ENCODE data around the gene GUCA2A.
A peak's percentile ranks its signal among the peaks of the same experiment; 100 is the strongest.

Gene GUCA2A

DNA sequence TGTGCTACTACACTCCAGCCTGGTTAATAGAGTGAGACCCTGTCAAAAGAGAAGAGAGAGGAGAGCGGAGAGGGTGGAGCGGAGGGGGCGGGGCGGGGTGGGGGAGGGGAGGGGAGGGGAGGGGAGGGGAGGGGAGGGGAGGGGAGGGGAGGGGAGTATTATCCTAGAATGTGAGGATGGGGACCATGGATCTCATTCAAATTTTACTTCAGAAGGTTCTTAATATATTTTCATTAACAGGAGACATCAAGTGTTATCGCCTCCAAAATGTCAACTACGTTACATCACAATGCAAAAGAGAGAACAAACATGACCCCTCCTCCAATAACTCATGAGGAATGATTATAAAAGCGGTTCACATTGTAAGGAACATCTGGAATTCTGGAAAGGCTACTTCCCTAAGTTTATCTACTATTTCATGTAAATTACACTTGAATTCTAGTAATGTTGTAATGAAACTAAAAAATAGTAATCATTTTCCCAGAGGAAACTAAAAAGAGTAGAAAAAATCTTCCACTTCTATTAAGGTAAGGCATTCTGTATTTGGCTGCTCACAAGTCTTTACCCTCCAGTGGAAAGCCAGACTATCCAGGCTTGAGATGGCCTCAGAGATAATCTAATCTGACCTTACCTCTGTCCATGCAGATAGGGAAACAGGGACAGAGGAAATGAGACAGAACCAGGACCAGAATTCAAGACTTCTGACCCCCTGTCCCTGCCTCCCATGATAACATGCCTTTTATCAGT, 18.8 kb upstream of the GUCA2A start (continued):
- TF ChIP-seq ZNF677 (tag by site-specific recombination; IDR thresholded peaks at IDR 0.05) (no peak), ZNF366 (tag by site-specific recombination; conservative IDR thresholded peaks at IDR 0.05) (no peak), HOXA7 (CRISPR knock-in tag; IDR thresholded peaks at IDR 0.05; ENCODE audit: borderline replicate concordance) (no peak)
- TF ChIP-seq, protein P1, sequence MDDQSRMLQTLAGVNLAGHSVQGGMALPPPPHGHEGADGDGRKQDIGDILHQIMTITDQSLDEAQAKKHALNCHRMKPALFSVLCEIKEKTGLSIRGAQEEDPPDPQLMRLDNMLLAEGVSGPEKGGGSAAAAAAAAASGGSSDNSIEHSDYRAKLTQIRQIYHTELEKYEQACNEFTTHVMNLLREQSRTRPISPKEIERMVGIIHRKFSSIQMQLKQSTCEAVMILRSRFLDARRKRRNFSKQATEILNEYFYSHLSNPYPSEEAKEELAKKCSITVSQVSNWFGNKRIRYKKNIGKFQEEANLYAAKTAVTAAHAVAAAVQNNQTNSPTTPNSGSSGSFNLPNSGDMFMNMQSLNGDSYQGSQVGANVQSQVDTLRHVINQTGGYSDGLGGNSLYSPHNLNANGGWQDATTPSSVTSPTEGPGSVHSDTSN (CRISPR knock-in tag; IDR thresholded peaks at IDR 0.05): no peak

DNA sequence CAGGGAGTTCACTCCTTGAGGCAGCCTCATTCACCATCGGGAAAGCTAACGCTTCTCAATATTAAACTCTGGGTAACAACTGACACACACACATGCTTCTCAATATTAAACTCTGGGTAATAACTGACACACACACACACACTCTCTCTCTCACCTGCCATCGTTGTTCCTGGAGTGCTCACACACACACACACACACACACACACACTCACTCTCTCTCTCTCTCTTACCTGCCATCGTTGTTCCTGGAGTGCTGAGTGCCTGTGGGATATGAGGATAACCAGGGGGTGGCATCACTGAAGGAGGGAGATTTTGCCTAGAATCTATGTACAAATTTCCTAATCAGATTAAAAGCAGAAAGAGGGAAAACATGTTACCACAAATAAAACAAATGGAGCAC, 17.1 kb upstream of the GUCA2A start:
- TF ChIP-seq, protein P2, sequence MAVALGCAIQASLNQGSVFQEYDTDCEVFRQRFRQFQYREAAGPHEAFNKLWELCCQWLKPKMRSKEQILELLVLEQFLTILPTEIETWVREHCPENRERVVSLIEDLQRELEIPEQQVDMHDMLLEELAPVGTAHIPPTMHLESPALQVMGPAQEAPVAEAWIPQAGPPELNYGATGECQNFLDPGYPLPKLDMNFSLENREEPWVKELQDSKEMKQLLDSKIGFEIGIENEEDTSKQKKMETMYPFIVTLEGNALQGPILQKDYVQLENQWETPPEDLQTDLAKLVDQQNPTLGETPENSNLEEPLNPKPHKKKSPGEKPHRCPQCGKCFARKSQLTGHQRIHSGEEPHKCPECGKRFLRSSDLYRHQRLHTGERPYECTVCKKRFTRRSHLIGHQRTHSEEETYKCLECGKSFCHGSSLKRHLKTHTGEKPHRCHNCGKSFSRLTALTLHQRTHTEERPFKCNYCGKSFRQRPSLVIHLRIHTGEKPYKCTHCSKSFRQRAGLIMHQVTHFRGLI (tag by site-specific recombination; IDR thresholded peaks at IDR 0.05): no peak
- TF ChIP-seq, protein P3, sequence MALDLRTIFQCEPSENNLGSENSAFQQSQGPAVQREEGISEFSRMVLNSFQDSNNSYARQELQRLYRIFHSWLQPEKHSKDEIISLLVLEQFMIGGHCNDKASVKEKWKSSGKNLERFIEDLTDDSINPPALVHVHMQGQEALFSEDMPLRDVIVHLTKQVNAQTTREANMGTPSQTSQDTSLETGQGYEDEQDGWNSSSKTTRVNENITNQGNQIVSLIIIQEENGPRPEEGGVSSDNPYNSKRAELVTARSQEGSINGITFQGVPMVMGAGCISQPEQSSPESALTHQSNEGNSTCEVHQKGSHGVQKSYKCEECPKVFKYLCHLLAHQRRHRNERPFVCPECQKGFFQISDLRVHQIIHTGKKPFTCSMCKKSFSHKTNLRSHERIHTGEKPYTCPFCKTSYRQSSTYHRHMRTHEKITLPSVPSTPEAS (tag by site-specific recombination; IDR thresholded peaks at IDR 0.05): 0 out of 2 replicates have a peak, but pooled peaks have one; percentile 61
- TF ChIP-seq BCL6B (tag by site-specific recombination; IDR thresholded peaks at IDR 0.05) (peak; percentile 58; the same call in 1 of the 2 replicates), ZNF366 (tag by site-specific recombination; conservative IDR thresholded peaks at IDR 0.05) (0 out of 2 replicates have a peak, but pooled peaks have one; percentile 10), ZNF157 (tag by site-specific recombination; IDR thresholded peaks at IDR 0.05) (no peak), YY2 (tag by site-specific recombination; IDR thresholded peaks at IDR 0.05) (peak; percentile 78; the same call in 1 of the 2 replicates)
- Histone ChIP-seq H3K36me3 (ENCODE audit: control insufficient read depth in 2 of 2, insufficient read depth in 1 of 2, low read length in 2 of 2) (peaks cover 4 to 32% of the 10 kb centered on the region in 2 experiments; a peak in 2 of 3 replicates), H3K9me3 (ENCODE audit: control insufficient read depth, insufficient read depth, low read depth, low read length) (no peaks in the 10 kb centered on the region)

GRCh38 chr1:42179900-42180329, 15.4 kb upstream of the GUCA2A start:
- H3K4me3 ChIP-seq (ENCODE audit: low read depth, low read length): no peak overlapping the region
- H3K27ac ChIP-seq (ENCODE audit: extremely low read depth, low read depth, low read length): no peak overlapping the region
- POLR2A ChIA-PET: no interaction called here
- CTCF ChIA-PET: no interaction called here
- peaks cover 0 to 18% of the 10 kb centered on the region in 2 experiments; a peak in 1 of 3 replicates for H3K36me3 ChIP-seq (ENCODE audit: control insufficient read depth in 2 of 2, insufficient read depth in 1 of 2, low read length in 2 of 2)
- no peaks in the 10 kb centered on the region for H3K9me3 ChIP-seq (ENCODE audit: control insufficient read depth, insufficient read depth, low read depth, low read length)
- H3K4me1 ChIP-seq (ENCODE audit: control insufficient read depth, insufficient read depth, low read length): peaks cover 18% of the 10 kb centered on the region
- TF ChIP-seq ZNF701 (tag by site-specific recombination; IDR thresholded peaks at IDR 0.05) (no peak), KLF1 (tag by site-specific recombination; IDR thresholded peaks at IDR 0.05) (no peak), ZNF169 (tag by site-specific recombination; IDR thresholded peaks at IDR 0.05) (no peak; the same call in 1 of the 2 replicates), PRDM10 (tag by site-specific recombination; IDR thresholded peaks at IDR 0.05) (peak; percentile 56), TCF7L2 (IDR thresholded peaks at IDR 0.05; ENCODE audit: borderline replicate concordance, low read depth, low read length) (peak; percentile 63; the same call in 1 of the 2 replicates), ZBTB48 (tag by site-specific recombination; IDR thresholded peaks at IDR 0.05) (0 out of 2 replicates have a peak, but pooled peaks have one; percentile 24), ZNF76 (tag by site-specific recombination; IDR thresholded peaks at IDR 0.05; ENCODE audit: borderline replicate concordance, low read depth) (0 out of 2 replicates have a peak, but pooled peaks have one; percentile 21)
- TF ChIP-seq, protein P4, sequence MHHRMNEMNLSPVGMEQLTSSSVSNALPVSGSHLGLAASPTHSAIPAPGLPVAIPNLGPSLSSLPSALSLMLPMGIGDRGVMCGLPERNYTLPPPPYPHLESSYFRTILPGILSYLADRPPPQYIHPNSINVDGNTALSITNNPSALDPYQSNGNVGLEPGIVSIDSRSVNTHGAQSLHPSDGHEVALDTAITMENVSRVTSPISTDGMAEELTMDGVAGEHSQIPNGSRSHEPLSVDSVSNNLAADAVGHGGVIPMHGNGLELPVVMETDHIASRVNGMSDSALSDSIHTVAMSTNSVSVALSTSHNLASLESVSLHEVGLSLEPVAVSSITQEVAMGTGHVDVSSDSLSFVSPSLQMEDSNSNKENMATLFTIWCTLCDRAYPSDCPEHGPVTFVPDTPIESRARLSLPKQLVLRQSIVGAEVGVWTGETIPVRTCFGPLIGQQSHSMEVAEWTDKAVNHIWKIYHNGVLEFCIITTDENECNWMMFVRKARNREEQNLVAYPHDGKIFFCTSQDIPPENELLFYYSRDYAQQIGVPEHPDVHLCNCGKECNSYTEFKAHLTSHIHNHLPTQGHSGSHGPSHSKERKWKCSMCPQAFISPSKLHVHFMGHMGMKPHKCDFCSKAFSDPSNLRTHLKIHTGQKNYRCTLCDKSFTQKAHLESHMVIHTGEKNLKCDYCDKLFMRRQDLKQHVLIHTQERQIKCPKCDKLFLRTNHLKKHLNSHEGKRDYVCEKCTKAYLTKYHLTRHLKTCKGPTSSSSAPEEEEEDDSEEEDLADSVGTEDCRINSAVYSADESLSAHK (tag by site-specific recombination; IDR thresholded peaks at IDR 0.05): peak; percentile 90

More for the DNA sequence above, 17.1 kb upstream of the GUCA2A start:
- Histone ChIP-seq H3K4me1 (ENCODE audit: control insufficient read depth, insufficient read depth, low read length) (peaks cover 18% of the 10 kb centered on the region), H3K27ac (ENCODE audit: extremely low read depth, low read depth, low read length) (no peak overlapping the region), H3K4me3 (ENCODE audit: low read depth, low read length) (no peak overlapping the region)
- POLR2A ChIA-PET: no interaction called here
- CTCF ChIA-PET: interaction anchor here (1.4 kb wide), 1 partner anchor 9 kb away, joined by 5 read pairs; no protein-coding TSS in a partner anchor

All from HEK293 (cell line).